Hepatocyte (in vitro differentiated cells): ENCODE data around the gene HIF1A.

Source experiments
- EZH2 ChIP-seq: fragments of 200-600 bp; sonication (generic); IDR thresholded peaks from 2 replicates; pipeline ENCODE4 v1.6.1; 2016; ENCODE audit warnings: antibody characterized with exemption, mild to moderate bottlenecking, borderline replicate concordance
- EZH2phosphoT487 ChIP-seq: fragments of 200-600 bp; sonication (generic); IDR thresholded peaks from one replicate; pipeline ENCODE4 v1.6.1; 2018; ENCODE audit warnings: antibody characterized with exemption, mild to moderate bottlenecking, low read depth, moderate library complexity; ENCODE audit not compliant: unreplicated experiment, severe bottlenecking
- TF ChIP-seq, protein P1 (sequence below): fragments of 200-600 bp; sonication (generic); IDR thresholded peaks from 2 replicates; pipeline ENCODE4 v1.5.1; 2016; ENCODE audit warnings: antibody characterized with exemption, mild to moderate bottlenecking; ENCODE audit not compliant: poor library complexity

DNA sequence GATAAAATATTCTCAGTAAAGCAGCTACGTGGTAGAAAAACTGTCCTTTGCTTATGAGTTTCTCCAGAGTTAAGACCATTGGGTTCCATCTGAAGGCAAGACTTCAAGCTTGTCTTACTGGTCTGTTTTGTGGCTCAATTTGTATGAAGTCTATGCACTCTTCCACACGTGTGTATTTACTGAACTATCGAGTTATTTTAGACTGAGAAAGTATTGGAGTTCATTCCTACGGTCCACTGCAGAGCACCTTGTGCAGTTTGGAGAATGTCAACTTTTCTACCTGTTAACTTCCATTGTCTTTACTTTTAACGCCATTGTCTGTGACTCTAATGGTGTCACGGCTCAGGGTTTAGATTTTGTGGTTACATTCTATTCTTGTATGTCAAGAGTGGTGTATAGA lies 3.7 kb downstream of the HIF1A start:
- TF ChIP-seq, protein P1, sequence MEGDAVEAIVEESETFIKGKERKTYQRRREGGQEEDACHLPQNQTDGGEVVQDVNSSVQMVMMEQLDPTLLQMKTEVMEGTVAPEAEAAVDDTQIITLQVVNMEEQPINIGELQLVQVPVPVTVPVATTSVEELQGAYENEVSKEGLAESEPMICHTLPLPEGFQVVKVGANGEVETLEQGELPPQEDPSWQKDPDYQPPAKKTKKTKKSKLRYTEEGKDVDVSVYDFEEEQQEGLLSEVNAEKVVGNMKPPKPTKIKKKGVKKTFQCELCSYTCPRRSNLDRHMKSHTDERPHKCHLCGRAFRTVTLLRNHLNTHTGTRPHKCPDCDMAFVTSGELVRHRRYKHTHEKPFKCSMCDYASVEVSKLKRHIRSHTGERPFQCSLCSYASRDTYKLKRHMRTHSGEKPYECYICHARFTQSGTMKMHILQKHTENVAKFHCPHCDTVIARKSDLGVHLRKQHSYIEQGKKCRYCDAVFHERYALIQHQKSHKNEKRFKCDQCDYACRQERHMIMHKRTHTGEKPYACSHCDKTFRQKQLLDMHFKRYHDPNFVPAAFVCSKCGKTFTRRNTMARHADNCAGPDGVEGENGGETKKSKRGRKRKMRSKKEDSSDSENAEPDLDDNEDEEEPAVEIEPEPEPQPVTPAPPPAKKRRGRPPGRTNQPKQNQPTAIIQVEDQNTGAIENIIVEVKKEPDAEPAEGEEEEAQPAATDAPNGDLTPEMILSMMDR: no peak
- TF ChIP-seq EZH2 (no peak), EZH2phosphoT487 (no peak)
